DMS153 treated with DMSO at 0.1 percent for 48 hours (cell line): Measurements from ENCODE around the gene KRTAP5-10.
A peak's percentile ranks its signal among the peaks of the same experiment; 100 is the strongest.
"Not testable (repeated sequence)": the region's sequence is repeated elsewhere in the genome, so short reads cannot be mapped to it uniquely, and the experiment has no call there.

Experiments
- DNase-seq: peaks from one replicate; lab custom pipeline; 2025; ENCODE audit not compliant: unreplicated experiment; lab: John Stamatoyannopoulos, UW

The KRTAP5-10 gene

GRCh38 chr11:71571101-71571850 is 5.9 kb downstream of the KRTAP5-10 start:
- not testable (repeated sequence) for DNase-seq

- no peak for DNase-seq
Measured at GRCh38 chr11:71572811-71573210, 7.4 kb downstream of the KRTAP5-10 start.

GRCh38 chr11:71574418-71574817 is 9.1 kb downstream of the KRTAP5-10 start:
- DNase-seq: no peak

- no peak for DNase-seq
Measured at GRCh38 chr11:71575723-71576424, 10.5 kb downstream of the KRTAP5-10 start.

DNA sequence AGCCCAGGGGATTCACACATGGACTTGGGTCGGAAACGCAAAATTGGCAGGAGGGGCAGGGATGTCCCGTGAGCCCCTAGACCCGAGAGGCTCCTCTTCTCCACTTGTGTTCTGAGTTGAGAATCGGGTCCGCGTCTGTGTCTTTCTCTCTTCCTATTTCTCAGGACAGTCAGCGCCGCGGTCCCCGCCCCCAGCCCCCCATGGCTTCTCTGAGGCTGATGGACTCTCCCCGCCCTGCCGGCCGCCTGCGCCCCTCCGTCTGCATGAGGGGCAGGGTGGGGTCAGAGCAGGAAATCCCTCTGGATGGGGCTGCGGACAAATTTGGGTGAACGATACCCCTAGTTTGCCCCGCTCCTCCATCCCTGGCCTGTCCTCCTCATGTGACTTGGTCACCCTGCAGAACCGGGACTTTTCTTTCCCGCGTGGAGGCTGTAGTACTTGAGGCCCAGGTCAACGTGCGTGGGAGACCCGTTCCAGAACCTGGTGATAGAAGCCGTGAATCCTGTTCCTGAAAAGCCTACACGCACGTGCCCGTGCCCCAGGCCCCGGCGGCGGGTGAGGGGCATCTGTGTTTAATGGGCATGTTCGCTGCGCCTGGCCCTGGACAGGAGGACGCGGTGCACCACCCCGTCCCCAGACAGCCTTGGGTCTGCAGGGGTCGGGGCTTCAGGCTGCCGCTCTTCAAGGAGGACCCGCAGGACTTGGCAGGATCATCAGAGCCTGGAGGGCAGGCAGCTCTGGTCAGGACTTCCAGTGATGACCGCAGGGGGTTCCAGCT is 11.5 kb downstream of the KRTAP5-10 start:
- DNase-seq: not testable (repeated sequence)

- DNase-seq: no peak
Measured at GRCh38 chr11:71577469-71578004, 12.2 kb downstream of the KRTAP5-10 start.

- not testable (repeated sequence) for DNase-seq
Measured at GRCh38 chr11:71579513-71579912, 14.2 kb downstream of the KRTAP5-10 start.

- peak; percentile 57 for DNase-seq
Measured at GRCh38 chr11:71580057-71581003, 15.0 kb downstream of the KRTAP5-10 start.

- no peak for DNase-seq
Measured at GRCh38 chr11:71581826-71582225, 16.5 kb downstream of the KRTAP5-10 start.

GRCh38 chr11:71582309-71582895 is 17.0 kb downstream of the KRTAP5-10 start, which contains the start of gene KRTAP5-11:
Gene KRTAP5-11 (minus strand): TSS chr11:71582875. CDS start chr11:71582837, 38 bp downstream.
- no peak for DNase-seq

GRCh38 chr11:71582969-71583368 is 17.6 kb downstream of the KRTAP5-10 start:
- DNase-seq: not testable (repeated sequence)

GRCh38 chr11:71585673-71586072 is 20.3 kb downstream of the KRTAP5-10 start:
- DNase-seq: not testable (repeated sequence)

GRCh38 chr11:71588314-71588713 is 23.0 kb downstream of the KRTAP5-10 start:
- DNase-seq: not testable (repeated sequence)

GRCh38 chr11:71588822-71589545 is 23.6 kb downstream of the KRTAP5-10 start:
- DNase-seq: not testable (repeated sequence)

DNA sequence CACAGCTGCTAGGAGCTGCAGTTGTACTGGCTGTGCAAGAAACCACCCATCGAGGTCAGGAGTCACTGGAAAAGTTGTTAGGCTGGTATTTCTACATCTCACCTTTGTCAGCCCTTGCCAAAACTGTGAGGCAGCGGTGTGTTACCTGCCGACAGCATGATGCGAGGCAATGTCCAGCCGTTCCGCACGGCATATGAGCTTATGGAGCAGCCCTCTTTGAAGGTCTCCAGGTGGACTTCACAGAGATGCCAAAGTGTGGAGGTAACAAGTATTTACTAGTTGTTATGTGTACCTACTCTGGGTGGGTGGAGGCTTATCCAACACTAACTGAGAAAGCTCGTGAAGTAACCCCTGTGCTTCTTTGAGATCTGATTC is 24.2 kb downstream of the KRTAP5-10 start:
- DNase-seq: not testable (repeated sequence)

DNA sequence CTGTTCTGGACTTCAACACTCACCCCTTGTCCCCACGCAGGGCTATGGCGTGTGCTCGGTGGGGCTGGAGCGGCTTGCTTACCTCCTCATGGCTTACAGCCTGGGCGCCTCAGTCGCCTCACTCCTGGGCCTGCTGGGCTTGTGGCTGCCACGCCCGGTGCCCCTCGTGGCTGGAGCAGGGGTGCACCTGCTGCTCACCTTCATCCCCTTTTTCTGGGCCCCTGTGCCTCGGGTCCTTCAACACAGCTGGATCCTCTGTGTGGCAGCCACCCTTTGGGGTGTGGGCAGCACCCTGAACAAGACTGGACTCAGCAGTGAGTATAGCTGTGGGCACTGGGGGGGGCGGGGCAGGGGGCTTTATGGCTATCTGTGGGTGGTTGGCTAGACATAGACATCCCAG is 37.9 kb downstream of the KRTAP5-10 start:
- DNase-seq: not testable (repeated sequence)

DNA sequence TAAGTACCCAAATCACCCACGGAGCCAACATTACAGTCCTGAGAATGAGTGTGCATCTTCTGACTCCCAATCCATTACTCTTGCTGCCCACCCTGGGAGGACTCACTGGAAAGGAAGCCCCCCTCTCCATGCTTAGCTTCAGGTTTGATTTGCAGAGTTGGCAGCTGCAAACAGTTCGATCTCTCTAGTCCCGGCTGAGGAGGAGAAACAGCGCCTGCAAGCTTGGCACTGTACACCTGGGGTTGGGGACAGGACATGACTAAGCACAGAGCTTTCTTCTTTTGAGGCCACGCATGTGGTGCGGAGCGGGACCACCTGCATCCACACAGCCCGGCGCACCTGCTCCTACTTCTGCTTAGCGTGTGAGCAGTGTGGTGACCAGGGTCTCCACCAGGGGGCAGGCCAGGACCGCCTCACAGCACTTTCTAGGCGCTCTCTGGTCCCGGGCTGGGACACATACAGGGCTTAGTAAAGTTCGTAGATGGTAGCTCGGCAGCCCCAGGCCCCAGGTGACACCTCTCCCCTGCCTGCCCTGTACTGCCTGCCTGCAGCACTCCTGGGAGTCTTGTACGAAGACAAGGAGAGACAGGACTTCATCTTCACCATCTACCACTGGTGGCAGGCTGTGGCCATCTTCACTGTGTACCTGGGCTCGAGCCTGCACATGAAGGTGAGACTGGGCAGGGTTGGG is 39.6 kb downstream of the KRTAP5-10 start:
- not testable (repeated sequence) for DNase-seq

- not testable (repeated sequence) for DNase-seq
Measured at GRCh38 chr11:71606853-71607519, 41.6 kb downstream of the KRTAP5-10 start.
